NCI-H2107 treated with DMSO at 0.1 percent for 48 hours (cell line): ENCODE measurements around the gene COL8A1.

Source experiments
- DNase-seq: peaks from one replicate; lab custom pipeline; 2025; ENCODE audit not compliant: unreplicated experiment; lab: John Stamatoyannopoulos, UW

COL8A1 gene

GRCh38 chr3:99668044-99668443 lies 29.6 kb downstream of the COL8A1 start:
- DNase-seq: no peak

- DNase-seq: no peak
Measured at GRCh38 chr3:99669879-99670555, 31.6 kb downstream of the COL8A1 start.

- no peak for DNase-seq
Measured at GRCh38 chr3:99670556-99670950, 32.2 kb downstream of the COL8A1 start.

GRCh38 chr3:99674086-99674789 lies 35.8 kb downstream of the COL8A1 start:
- DNase-seq: no peak

GRCh38 chr3:99678023-99678422 lies 39.6 kb downstream of the COL8A1 start:
- DNase-seq: no peak

GRCh38 chr3:99678896-99679295 lies 40.5 kb downstream of the COL8A1 start:
- no peak for DNase-seq

GRCh38 chr3:99681512-99681911 lies 43.1 kb downstream of the COL8A1 start:
- no peak for DNase-seq

- DNase-seq: no peak
Measured at GRCh38 chr3:99681976-99682375, 43.6 kb downstream of the COL8A1 start.

- no peak for DNase-seq
Measured at GRCh38 chr3:99683465-99683864, 45.1 kb downstream of the COL8A1 start.

GRCh38 chr3:99683876-99684275 lies 45.5 kb downstream of the COL8A1 start:
- DNase-seq: no peak

GRCh38 chr3:99684644-99685043 lies 46.2 kb downstream of the COL8A1 start:
- DNase-seq: no peak

- DNase-seq: no peak
Measured at GRCh38 chr3:99686469-99686868, 48.1 kb downstream of the COL8A1 start.

GRCh38 chr3:99686955-99687612 lies 48.7 kb downstream of the COL8A1 start:
- peak; percentile 16 for DNase-seq

GRCh38 chr3:99690761-99691369 lies 52.5 kb downstream of the COL8A1 start:
- DNase-seq: no peak

GRCh38 chr3:99693636-99694035 lies 55.2 kb downstream of the COL8A1 start:
- DNase-seq: no peak

- DNase-seq: no peak
Measured at GRCh38 chr3:99696497-99696896, 58.1 kb downstream of the COL8A1 start.

- DNase-seq: no peak
Measured at GRCh38 chr3:99697250-99697649, 58.9 kb downstream of the COL8A1 start.

- DNase-seq: no peak
Measured at GRCh38 chr3:99698932-99699331, 60.5 kb downstream of the COL8A1 start.

GRCh38 chr3:99699841-99700240 lies 61.4 kb downstream of the COL8A1 start:
- DNase-seq: no peak

- DNase-seq: no peak
Measured at GRCh38 chr3:99700631-99701268, 62.4 kb downstream of the COL8A1 start.
